Spleen (tissue), 7 donors: Measurements from ENCODE around the gene USP16.

Source experiments
- CTCF ChIP-seq, 11 experiments: fragments of 200-600 bp in 7 of 11; fragments of 450-650 bp in 4 of 11; sonication (generic) in 4 of 11; IDR thresholded peaks in 8 of 11; conservative IDR thresholded peaks in 3 of 11; 1 replicate in 7 of 11; 2 replicates in 4 of 11; pipeline versions ENCODE4 v1.4.0 to v1.8.0; 2016 to 2021; ENCODE audit warnings: antibody characterized with exemption in 11 of 11, inconsistent platforms in 4 of 11, mild to moderate bottlenecking in 1 of 11
- POLR2A ChIP-seq, 3 donors: fragments of 450-650 bp; IDR thresholded peaks; one replicate each; pipeline ENCODE4 v1.5.1; 2017; ENCODE audit warnings: antibody characterized with exemption in 3 of 3, mild to moderate bottlenecking in 1 of 3
- POLR2AphosphoS5 ChIP-seq, 3 donors: sonication (generic); formaldehyde crosslinking; IDR thresholded peaks; one replicate each; pipeline ENCODE4 v1.5.1; 2017; ENCODE audit warnings: antibody characterized with exemption in 3 of 3
- donor health status: DM: no; HTN: no; CAD: no; lungs with moderate emphysema.
- donor health status: DM: no; HTN: no; CAD: no.
- donor health status: DM: no; HTN: no; CAD: no.

GRCh38 chr21:29064850-29065481 is 40.5 kb downstream of the USP16 start:
- TF ChIP-seq CTCF (IDR thresholded peaks at IDR 0.05 in 8 of 11, conservative IDR thresholded peaks at IDR 0.05 in 3 of 11) (no peak), POLR2AphosphoS5 (IDR thresholded peaks at IDR 0.05) (peak in 1 of 3 donors; percentile 7), POLR2A (IDR thresholded peaks at IDR 0.05) (no peak)
